ENCODE data around the gene GLG1.
"Not testable (repeated sequence)": the region's sequence is repeated elsewhere in the genome, so short reads cannot be mapped to it uniquely, and the experiment has no call there.

DNA sequence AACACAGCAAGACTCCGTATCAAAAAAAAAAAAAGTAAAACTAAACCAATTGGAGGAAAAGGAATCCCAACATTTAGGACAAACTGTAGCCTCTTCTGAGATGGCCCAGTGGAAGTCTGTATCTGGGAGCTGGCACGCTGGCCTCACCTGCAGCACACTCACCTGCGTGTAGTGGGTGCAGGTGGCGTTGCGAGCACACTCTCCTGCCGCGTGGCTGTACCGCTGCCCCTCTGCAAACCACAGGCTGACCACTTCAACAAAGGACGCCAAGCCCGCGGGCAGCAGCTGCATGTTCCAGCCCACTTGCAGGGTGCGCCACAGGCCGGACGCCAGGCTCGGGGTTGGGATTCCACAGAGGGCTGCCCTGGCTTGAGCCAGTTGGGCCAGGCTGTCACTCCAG, 189.0 kb downstream of the GLG1 start:
- TF ChIP-seq POLR2AphosphoS5 (IDR thresholded peaks at IDR 0.05; ENCODE audit: low read depth, low read length); TAF1 (IDR thresholded peaks at IDR 0.05; ENCODE audit: borderline replicate concordance, low read depth, low read length); POLR2A (IDR thresholded peaks at IDR 0.05; ENCODE audit: low read depth, low read length): not testable (repeated sequence)
